Mucosa of descending colon (tissue), 3 donors: ENCODE results near the gene PLEKHM1. TPM values are rescaled to one million over a fixed set of nuclear protein-coding genes. Genes with fewer than 3 reads are reported as not detected.
"Not testable (repeated sequence)": the region's sequence is repeated elsewhere in the genome, so short reads cannot be mapped to it uniquely, and the experiment has no call there.

Experiments used
- ATAC-seq: fragments of 200-7000 bp; cut with Tn5 transposase; one replicate; pipeline ENCODE4 v1.9.1; 2020; ENCODE audit warnings: mild to moderate bottlenecking, moderate library complexity
- DNase-seq, 3 donors: peaks; one replicate each; pipeline ENCODE4 v3.0.0-alpha.2; 2020
- H3K36me3 ChIP-seq: fragments of 200-600 bp; one replicate; pipeline ENCODE4 v1.8.0; 2021; ENCODE audit warnings: low read depth, mild to moderate bottlenecking
- H3K4me1 ChIP-seq: fragments of 200-600 bp; one replicate; pipeline ENCODE4 v1.8.0; 2021; ENCODE audit warnings: low read depth, mild to moderate bottlenecking
- H3K4me3 ChIP-seq: fragments of 200-600 bp; one replicate; pipeline ENCODE4 v1.8.0; 2021; ENCODE audit warnings: mild to moderate bottlenecking
- H3K9me3 ChIP-seq: fragments of 200-600 bp; one replicate; pipeline ENCODE4 v1.8.0; 2021; ENCODE audit warnings: mild to moderate bottlenecking
- CTCF ChIP-seq: fragments of 200-600 bp; IDR thresholded peaks from one replicate; pipeline ENCODE4 v1.8.0; 2022; ENCODE audit warnings: antibody characterized with exemption, mild to moderate bottlenecking
- intact Hi-C, 2 donors: fragments of 100-400 bp; cut with DNase I in 1 of 2; cut with micrococcal nuclease in 1 of 2; formaldehyde crosslinking; loops; one replicate each; pipeline versions ENCODE4 v1.11.0 to v1.11.1; 2022; cut with DNase I, micrococcal nuclease
- total RNA-seq, 3 donors: library from RNA; stranded (reverse); fragmentation: NEBNext Ultra II Directional in 2 of 3; extraction: Animal tissue kit (Norgen Biotek cat#: 25700) in 2 of 3; gene quantifications; one replicate each; pipeline versions ENCODE4 v1.2.1 to v1.2.4, GENCODE V29; 2021 to 2023
- donor health status: DM: no; HTN: no; CAD: no; lungs with moderate emphysema.
- donor health status: DM: no; HTN: no; CAD: no.
- donor health status: DM: no; HTN: yes; CAD: no.

PLEKHM1 gene
- total RNA-seq, 3 donors from 2014 or later, result 59.1 to 71.3 (median 68.7) TPM

DNA sequence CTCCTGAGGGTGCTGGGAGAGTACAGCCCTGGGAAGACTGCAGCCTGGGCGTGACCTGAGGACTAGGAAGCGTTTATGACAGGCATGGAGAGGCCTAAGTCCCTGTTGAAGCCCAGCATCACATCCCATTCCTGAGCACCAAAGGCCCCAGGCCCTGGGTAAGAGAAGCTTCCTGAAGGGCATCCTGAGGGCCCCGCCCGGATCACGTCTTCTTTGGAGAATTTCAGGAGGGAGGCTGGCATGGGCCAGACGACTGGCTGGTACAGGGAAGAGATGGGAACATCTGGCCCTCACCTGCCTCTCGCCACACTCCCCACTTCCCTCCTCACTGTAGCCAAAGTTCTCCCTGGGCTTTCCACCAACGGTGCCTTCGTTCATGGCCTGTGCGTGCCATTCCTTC, 46.2 kb downstream of the PLEKHM1 start:
- H3K4me3 ChIP-seq, intact Hi-C loops, H3K9me3 ChIP-seq, H3K36me3 ChIP-seq, DNase-seq, ATAC-seq: not testable (repeated sequence)
- H3K4me1 ChIP-seq, result peaks cover 19% of the 10 kb centered on the region

DNA sequence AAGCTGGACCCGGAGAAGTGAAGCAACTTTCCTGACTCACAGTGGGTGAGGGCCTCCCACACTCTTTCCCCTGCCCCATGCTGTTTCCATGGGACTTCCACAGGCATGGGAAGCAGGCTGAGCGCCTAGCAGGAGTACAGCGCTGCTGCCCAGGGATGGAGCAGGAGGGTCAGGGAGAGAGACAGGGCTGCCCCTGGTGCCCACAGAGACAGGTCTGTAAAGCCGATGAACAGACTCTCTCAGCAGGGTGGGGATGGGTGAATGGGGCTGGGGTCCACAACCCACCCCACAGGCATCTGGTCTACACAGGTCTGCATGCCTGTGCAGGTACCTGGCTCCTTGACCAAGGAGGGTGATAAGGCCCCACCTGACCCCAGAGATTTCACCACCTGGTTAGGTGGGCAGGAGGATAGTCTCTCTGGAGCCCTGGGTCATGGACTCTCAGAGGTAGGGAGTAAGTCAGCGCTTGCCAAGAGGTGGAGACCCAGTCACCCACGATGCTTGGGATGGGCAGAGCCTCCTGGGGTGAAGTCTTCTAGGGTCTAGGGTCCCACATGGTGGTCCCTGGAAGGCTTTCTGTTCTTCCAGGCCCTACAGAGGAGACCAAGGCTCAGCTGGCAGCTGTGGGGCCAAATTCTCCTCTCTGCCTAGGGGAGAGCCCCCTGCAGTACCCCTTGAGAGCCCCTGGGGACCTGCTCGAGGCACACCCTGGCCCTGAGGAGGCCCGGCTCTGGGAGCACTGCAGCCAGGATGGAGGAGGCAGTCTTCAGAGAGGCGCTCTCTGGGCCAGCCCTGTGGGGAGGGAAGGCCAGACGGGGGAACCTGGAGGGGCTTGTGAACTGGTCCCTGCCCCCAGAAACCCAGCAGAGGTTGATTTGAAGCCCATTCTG, 46.9 kb downstream of the PLEKHM1 start:
- ATAC-seq, intact Hi-C loops, DNase-seq, H3K4me3 ChIP-seq, H3K36me3 ChIP-seq, H3K9me3 ChIP-seq: not testable (repeated sequence)
- peaks cover 19% of the 10 kb centered on the region for H3K4me1 ChIP-seq

DNA sequence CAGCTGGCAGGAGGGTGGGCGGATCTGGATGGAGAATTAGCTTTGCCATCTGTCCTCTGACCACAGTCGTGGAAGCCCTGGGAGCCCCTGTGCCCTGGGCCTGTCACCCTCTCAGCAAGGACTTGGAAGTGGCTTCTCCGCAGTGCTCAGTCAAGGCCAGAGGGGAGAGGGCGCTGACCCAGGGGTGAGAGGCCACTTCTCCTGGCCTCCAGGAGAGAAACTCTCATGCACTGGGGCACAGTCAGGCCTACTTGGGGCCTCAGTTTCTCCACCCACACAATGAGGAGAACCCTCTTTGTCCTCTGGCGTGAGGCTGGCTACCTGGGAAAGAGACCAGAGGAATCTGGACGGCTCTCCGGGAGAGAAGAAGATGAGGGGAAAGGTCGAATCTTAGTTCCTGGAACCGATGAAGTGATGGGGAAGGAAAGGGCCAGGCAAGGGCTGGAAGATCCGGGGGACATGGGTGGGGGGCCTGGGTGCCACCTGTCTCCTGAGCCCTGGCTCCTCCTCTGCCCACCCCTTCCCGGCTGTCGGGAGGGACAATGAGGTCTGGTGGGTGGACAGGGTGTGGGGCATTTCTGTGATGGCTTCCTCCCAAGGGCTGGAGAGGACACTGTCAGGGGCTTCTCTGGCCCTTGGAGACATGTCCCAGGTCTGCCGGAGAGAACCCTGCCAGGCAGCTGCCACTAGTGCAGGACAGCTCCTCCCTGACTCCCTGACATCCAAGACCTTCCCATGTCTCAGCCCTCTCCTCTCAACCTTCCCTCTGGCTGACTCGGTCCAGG, 48.8 kb downstream of the PLEKHM1 start:
- Histone ChIP-seq H3K4me1 (peaks cover 10% of the 10 kb centered on the region), H3K9me3 (no peaks in the 10 kb centered on the region), H3K36me3 (no peaks in the 10 kb centered on the region), H3K4me3 (no peak overlapping the region)
- peak in 1 of 3 donors; percentile 28 for DNase-seq
- intact Hi-C loops, result no loop called here
- no peak for ATAC-seq
- TF ChIP-seq CTCF, result no peak

DNA sequence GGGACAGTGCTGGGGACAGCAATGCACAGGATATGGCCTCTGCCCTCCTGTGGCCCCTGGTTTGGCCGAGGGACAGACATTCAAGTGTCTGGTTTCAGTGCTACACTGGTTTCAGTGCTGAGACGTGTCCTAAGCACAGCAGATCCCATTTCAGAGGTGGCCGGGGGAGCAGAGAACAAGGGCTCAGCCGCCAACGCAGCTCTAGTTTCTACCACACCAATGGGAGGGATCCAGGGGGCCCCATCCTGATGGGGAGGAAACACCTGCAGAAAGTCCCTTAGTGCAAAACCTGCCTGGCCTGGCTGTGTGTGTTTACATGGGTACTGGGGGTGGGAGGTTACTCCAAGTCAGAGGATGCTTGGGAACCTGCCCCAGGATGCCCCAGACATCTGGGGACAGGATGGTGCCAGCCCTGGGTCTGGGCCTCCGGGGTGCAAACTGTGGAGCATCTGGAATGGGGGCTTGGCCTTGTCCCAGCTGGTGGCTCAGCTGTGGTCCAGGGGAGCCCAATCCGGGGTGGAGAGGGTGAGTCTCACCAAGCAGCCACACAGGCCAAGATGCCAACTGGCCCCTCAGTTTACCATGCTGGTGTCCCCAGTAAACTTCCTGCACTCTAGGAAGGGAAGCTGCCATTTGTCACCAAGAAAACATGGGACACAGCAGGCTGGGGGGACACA, 49.5 kb downstream of the PLEKHM1 start:
- ATAC-seq (peak; percentile 3), DNase-seq (peak in 2 of 3 donors; percentile 38 to 45)
- intact Hi-C loops, H3K36me3 ChIP-seq, H3K9me3 ChIP-seq, H3K4me3 ChIP-seq: not testable (repeated sequence)
- peaks cover 10% of the 10 kb centered on the region for H3K4me1 ChIP-seq

DNA sequence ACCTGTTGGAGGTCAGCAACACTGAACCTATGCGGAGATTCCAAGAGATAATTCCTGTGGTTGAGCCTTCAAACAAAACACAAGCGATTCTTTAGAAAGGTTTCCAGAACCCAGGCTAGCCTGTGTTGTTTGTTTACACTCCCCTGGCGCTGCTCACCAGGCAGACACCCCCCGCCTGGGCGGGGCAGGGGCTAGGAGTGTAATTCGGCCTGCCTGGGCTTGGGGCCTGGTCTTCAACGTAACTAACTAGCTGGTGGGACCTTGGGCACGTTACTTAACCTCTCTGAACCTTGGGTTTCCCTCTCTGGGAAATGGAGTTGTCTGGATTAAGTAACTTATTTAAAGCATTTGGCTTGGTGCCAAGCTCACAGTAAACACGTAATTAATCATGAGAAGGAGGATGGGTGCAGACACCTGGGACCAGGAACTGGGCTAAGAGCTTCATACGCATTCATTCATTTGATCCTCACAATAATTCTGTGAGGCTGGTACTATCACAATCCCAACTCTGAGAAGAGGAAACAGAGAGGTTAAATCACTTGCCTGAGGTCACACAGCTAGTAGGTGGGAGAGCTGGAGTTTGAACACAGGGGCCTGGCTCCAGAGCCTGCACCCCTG, 50.3 kb downstream of the PLEKHM1 start:
- peaks cover 10% of the 10 kb centered on the region for H3K4me1 ChIP-seq
- DNase-seq (peak in 1 of 3 donors; percentile 54), ATAC-seq (no peak)
- no peak overlapping the region for H3K4me3 ChIP-seq
- intact Hi-C loops, result no loop called here
- H3K9me3 ChIP-seq, result no peaks in the 10 kb centered on the region
- no peak for TF ChIP-seq CTCF
- no peaks in the 10 kb centered on the region for H3K36me3 ChIP-seq

DNA sequence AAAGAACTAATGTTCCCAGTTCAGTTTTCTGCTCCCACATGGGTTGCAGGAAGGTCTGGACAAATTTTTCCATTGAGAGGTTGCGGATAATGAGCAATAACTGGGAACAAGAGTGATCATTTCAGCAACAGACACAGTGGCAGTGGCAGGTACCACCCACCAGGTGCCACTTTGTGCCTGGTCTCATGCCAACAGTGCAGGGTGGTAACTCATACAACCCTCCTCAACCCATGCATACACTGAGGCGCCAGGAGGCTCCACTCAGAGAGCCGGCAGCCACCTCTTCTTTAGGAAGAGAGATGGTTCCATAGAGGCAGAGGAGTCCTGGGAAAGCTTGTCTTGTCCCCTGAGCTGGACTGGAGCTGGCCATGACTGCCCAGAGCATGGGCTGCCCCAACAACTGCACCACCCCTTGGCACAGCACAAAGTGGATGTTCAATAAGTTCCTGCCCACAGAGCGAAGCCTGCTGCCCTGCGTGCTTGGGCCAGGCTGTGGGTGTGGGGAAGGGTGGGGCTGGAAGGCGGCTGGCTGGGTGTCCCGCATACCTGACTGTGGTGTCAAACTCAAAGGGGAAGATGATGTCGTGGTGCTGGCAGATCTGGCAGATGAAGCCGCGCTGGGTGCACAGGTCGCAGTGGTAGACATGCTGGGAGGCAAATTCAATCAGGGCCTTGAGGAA, 51.5 kb downstream of the PLEKHM1 start:
- H3K9me3 ChIP-seq, result no peaks in the 10 kb centered on the region
- TF ChIP-seq CTCF, result no peak
- DNase-seq (peak in 1 of 3 donors; percentile 67), ATAC-seq (peak; percentile 61)
- H3K4me3 ChIP-seq, result no peak overlapping the region
- H3K36me3 ChIP-seq, result no peaks in the 10 kb centered on the region
- H3K4me1 ChIP-seq, result peaks cover 10% of the 10 kb centered on the region
- intact Hi-C loops, result no loop called here
